ENCODE results near the gene CBFA2T3. TPM values are rescaled to one million over a fixed set of nuclear protein-coding genes. Genes with fewer than 3 reads are reported as not detected.

CBFA2T3 gene
- total RNA-seq, 4 donors from 2014 or later = 0.95 to 7.3 (median 3.3) TPM

- peaks cover 0 to 27% of the 10 kb centered on the region in 2 donors for H3K36me3 ChIP-seq
- no peak for DNase-seq
- in situ Hi-C loops (cut with MboI; ENCODE audit: low sequenced_read_pairs in 4 of 4) = loop anchor here in 1 of 4 donors (25.0 kb wide), 1 partner anchor 347 kb away; the partner anchor contains the start of genes SLC22A31 and ZNF778
- H3K27ac ChIP-seq = no peak overlapping the region
- no peaks in the 10 kb centered on the region for H3K27me3 ChIP-seq
- no peak for TF ChIP-seq POLR2A (IDR thresholded peaks at IDR 0.05)
- TF ChIP-seq, protein P1, sequence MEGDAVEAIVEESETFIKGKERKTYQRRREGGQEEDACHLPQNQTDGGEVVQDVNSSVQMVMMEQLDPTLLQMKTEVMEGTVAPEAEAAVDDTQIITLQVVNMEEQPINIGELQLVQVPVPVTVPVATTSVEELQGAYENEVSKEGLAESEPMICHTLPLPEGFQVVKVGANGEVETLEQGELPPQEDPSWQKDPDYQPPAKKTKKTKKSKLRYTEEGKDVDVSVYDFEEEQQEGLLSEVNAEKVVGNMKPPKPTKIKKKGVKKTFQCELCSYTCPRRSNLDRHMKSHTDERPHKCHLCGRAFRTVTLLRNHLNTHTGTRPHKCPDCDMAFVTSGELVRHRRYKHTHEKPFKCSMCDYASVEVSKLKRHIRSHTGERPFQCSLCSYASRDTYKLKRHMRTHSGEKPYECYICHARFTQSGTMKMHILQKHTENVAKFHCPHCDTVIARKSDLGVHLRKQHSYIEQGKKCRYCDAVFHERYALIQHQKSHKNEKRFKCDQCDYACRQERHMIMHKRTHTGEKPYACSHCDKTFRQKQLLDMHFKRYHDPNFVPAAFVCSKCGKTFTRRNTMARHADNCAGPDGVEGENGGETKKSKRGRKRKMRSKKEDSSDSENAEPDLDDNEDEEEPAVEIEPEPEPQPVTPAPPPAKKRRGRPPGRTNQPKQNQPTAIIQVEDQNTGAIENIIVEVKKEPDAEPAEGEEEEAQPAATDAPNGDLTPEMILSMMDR (IDR thresholded peaks at IDR 0.05 in 4 of 5, conservative IDR thresholded peaks at IDR 0.05 in 1 of 5) = no peak
- H3K9me3 ChIP-seq = no peaks in the 10 kb centered on the region
- no peaks in the 10 kb centered on the region for H3K4me1 ChIP-seq
- intact Hi-C loops (cut with DNase I; ENCODE audit: low total_unique reads) = no loop called here
- H3K4me3 ChIP-seq = no peak overlapping the region
- no peak for ATAC-seq
These were observed 111.7 kb downstream of the CBFA2T3 start for GRCh38 chr16:88865310-88865709.

- no peak for DNase-seq
- in situ Hi-C loops (cut with MboI; ENCODE audit: low sequenced_read_pairs in 4 of 4) = loop anchor here in 1 of 4 donors (25.0 kb wide), 1 partner anchor 348 kb away; the partner anchor contains the start of genes SLC22A31 and ZNF778
- Histone ChIP-seq H3K27ac (no peak overlapping the region), H3K9me3 (no peaks in the 10 kb centered on the region), H3K4me3 (no peak overlapping the region), H3K4me1 (no peaks in the 10 kb centered on the region), H3K27me3 (no peaks in the 10 kb centered on the region), H3K36me3 (peaks cover 0 to 35% of the 10 kb centered on the region in 2 donors)
- TF ChIP-seq POLR2A (IDR thresholded peaks at IDR 0.05) = no peak
- TF ChIP-seq, protein P1 (IDR thresholded peaks at IDR 0.05 in 4 of 5, conservative IDR thresholded peaks at IDR 0.05 in 1 of 5) = no peak
- intact Hi-C loops (cut with DNase I; ENCODE audit: low total_unique reads) = no loop called here
- no peak for ATAC-seq
These were observed 112.5 kb downstream of the CBFA2T3 start for GRCh38 chr16:88864521-88864920.

DNA sequence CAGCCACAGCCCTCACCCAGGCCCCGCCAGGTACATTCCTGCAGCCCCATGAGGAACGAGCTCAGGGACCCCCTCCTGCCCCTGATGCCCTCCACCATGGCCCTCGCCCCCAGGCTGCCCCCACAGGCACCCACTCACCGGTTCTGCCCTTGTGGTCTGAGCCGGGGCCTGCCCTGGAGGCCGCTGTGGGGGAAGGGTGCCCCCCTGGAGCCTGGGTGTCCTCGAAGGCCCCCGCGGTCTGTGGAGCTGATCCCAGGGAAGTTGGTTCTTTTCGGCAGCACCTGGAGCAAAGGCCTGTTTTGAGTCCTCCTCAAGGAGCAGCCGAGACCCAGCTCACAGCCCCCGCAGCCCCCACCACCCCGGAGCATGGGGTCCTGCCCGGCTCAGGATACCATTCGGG, 112.9 kb downstream of the CBFA2T3 start:
- H3K9me3 ChIP-seq = no peaks in the 10 kb centered on the region
- no peaks in the 10 kb centered on the region for H3K4me1 ChIP-seq
- H3K36me3 ChIP-seq = peaks cover 0 to 39% of the 10 kb centered on the region in 2 donors
- DNase-seq = no peak
- TF ChIP-seq POLR2A (IDR thresholded peaks at IDR 0.05) = no peak
- TF ChIP-seq, protein P1 (IDR thresholded peaks at IDR 0.05 in 4 of 5, conservative IDR thresholded peaks at IDR 0.05 in 1 of 5) = no peak
- in situ Hi-C loops (cut with MboI; ENCODE audit: low sequenced_read_pairs in 4 of 4) (loop anchor here in 1 of 4 donors (25.0 kb wide), 1 partner anchor 348 kb away; the partner anchor contains the start of genes SLC22A31 and ZNF778), intact Hi-C loops (cut with DNase I; ENCODE audit: low total_unique reads) (no loop called here)
- no peak for ATAC-seq
- no peaks in the 10 kb centered on the region for H3K27me3 ChIP-seq
- no peak overlapping the region for H3K4me3 ChIP-seq
- H3K27ac ChIP-seq = no peak overlapping the region

DNA sequence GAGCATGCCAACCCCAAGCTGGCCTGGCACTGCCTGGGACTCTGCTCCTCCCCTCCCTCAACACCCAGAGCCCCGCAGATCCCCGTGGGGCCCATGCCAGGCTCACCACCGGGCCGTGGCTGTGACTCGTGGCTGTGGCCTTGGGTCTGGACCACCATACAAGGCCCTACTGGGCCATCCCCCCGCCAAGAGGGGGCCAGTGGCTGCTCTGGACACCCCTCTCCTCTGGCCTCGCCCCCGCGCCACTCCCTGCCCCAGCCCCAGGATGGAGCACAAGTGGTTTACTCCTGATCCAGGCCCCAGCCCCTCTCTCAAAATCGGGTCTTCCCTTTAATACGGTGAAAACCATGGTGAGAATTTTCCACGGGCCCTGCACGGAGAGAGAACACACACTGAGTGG, 113.6 kb downstream of the CBFA2T3 start:
- TF ChIP-seq POLR2A (IDR thresholded peaks at IDR 0.05) = no peak
- H3K27ac ChIP-seq = no peak overlapping the region
- intact Hi-C loops (cut with DNase I; ENCODE audit: low total_unique reads) (no loop called here), in situ Hi-C loops (cut with MboI; ENCODE audit: low sequenced_read_pairs in 4 of 4) (loop anchor here in 1 of 4 donors (25.0 kb wide), 1 partner anchor 349 kb away; the partner anchor contains the start of genes SLC22A31 and ZNF778)
- ATAC-seq (no peak), DNase-seq (no peak)
- peaks cover 0 to 46% of the 10 kb centered on the region in 2 donors for H3K36me3 ChIP-seq
- H3K9me3 ChIP-seq = no peaks in the 10 kb centered on the region
- H3K4me1 ChIP-seq = peaks cover under 1% of the 10 kb centered on the region in 2 donors
- no peaks in the 10 kb centered on the region for H3K27me3 ChIP-seq
- no peak overlapping the region for H3K4me3 ChIP-seq

DNA sequence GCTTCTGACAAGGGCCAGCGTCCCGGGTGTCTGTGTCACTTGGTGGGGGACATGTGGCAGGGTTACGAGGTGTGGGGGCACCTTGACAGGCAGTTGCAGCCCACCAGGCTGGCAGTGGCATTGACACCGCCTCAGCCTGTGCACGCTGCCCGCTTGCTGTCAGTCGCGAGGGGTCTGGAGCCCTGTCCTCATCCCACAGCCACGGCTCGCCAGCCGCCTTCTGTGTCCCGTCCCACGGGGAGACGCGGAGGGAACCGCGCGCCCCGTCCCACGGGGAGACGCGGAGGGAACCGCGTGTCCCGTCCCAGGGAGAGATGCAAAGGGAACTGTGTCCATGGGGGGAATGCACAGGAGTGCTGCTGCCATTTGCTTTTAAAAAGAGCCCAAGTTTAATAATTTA, 114.0 kb downstream of the CBFA2T3 start:
- no peak for ATAC-seq
- intact Hi-C loops (cut with DNase I; ENCODE audit: low total_unique reads) = no loop called here
- TF ChIP-seq, protein P1 (IDR thresholded peaks at IDR 0.05 in 4 of 5, conservative IDR thresholded peaks at IDR 0.05 in 1 of 5) = no peak
- TF ChIP-seq POLR2A (IDR thresholded peaks at IDR 0.05) = no peak
- H3K4me1 ChIP-seq = peaks cover 5% of the 10 kb centered on the region in 2 donors
- no peak overlapping the region for H3K4me3 ChIP-seq
- no peak overlapping the region for H3K27ac ChIP-seq
- in situ Hi-C loops (cut with MboI; ENCODE audit: low sequenced_read_pairs in 4 of 4) = loop anchor here in 1 of 4 donors (25.0 kb wide), 1 partner anchor 349 kb away; the partner anchor contains the start of genes SLC22A31 and ZNF778
- H3K9me3 ChIP-seq = no peaks in the 10 kb centered on the region
- no peaks in the 10 kb centered on the region for H3K27me3 ChIP-seq
- peaks cover 0 to 46% of the 10 kb centered on the region in 2 donors for H3K36me3 ChIP-seq
- DNase-seq = no peak
